Activated naive CD8-positive, alpha-beta T cell treated with anti-CD3 and anti-CD28 coated beads, Interleukin-2, amount 50 U/mL, for 24 hours (primary cell): ENCODE measurements around the gene FBXL2.
"Not testable (repeated sequence)": the region's sequence is repeated elsewhere in the genome, so short reads cannot be mapped to it uniquely, and the experiment has no call there.

Experiments
- ATAC-seq: fragments of 150-1000 bp; cut with Tn5 transposase; one replicate; pipeline ENCODE4 v1.10.0; 2021
- DNase-seq: peaks from one replicate; pipeline ENCODE4 v3.0.0; 2021
- H3K27ac Mint-ChIP-seq: one replicate; pipeline ENCODE4 v1.8.0; 2021; ENCODE audit warnings: mild to moderate bottlenecking, mixed read lengths
- H3K27me3 Mint-ChIP-seq: one replicate; pipeline ENCODE4 v1.8.0; 2021; ENCODE audit warnings: mixed read lengths
- H3K36me3 Mint-ChIP-seq: one replicate; pipeline ENCODE4 v1.8.0; 2021; ENCODE audit warnings: low read depth, mixed read lengths
- H3K4me1 Mint-ChIP-seq: one replicate; pipeline ENCODE4 v1.8.0; 2021; ENCODE audit warnings: mixed read lengths
- H3K4me3 Mint-ChIP-seq: one replicate; pipeline ENCODE4 v1.8.0; 2021; ENCODE audit warnings: mild to moderate bottlenecking, moderate library complexity, mixed read lengths
- H3K9me3 Mint-ChIP-seq: one replicate; pipeline ENCODE4 v1.8.0; 2021; ENCODE audit warnings: mixed read lengths

FBXL2 gene

DNA sequence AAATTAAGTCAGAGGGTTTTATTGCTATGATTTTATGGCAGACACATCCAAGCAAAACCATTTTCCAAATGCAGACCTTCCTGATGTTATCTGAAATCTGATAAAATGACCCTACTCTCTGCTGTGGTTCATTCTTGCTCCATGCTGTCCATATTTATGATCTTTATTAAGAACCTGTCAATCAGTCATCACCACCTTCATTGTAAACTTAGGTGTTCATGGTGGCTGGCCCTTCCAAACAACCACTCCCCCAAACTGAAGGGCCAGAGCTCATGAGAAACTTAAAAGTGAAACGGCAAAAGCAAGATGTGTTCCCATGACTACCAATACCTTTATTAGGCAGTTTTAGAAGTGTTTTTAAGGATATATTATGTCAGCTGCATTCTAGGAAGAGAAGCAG, 109.4 kb downstream of the FBXL2 start:
- H3K27ac Mint-ChIP-seq: no peak overlapping the region

DNA sequence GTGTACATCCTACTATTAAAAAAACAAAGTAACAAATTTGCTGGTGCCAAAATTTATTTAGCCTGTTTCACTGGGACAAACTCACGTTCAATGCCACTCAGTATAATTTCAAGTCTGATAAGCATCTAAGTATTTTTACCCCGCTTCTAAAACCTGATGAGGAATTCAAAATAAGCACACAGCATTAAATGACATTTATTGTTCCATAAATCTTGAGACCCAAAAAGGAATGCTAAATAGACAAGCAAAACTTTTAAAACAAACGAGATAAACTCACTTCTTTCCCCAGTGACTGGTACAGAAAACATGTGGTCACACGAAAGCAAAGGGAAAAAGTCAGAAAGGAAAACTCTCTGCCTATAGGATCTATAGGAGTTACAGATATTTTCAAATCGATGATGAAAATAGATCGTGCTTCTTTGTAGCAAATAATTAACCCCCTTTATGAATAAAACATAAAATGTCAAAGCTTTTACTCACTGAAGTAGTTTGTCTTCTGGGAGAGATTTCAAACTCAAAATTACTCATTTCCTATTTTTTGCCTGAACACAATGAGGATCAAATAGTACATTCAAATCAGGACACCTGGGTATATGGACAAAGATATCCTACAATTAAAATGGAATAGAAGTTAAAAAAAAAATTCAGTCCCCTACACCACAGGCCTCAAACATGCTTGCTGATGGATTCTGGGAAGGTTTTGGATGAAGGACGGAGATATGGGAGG, 111.3 kb downstream of the FBXL2 start:
- Mint-ChIP-seq H3K36me3 (peaks cover 51% of the 10 kb centered on the region), H3K27me3 (no peaks in the 10 kb centered on the region), H3K4me1 (peaks cover 17% of the 10 kb centered on the region), H3K27ac (peak overlapping the region; percentile 9), H3K9me3 (no peaks in the 10 kb centered on the region), H3K4me3 (no peak overlapping the region)
- ATAC-seq (no peak), DNase-seq (no peak)

More for the DNA sequence above, 109.4 kb downstream of the FBXL2 start:
- ATAC-seq (no peak), DNase-seq (no peak)
- Mint-ChIP-seq H3K36me3 (peaks cover 35% of the 10 kb centered on the region), H3K4me1 (peaks cover 17% of the 10 kb centered on the region), H3K4me3 (no peak overlapping the region), H3K9me3 (no peaks in the 10 kb centered on the region), H3K27me3 (no peaks in the 10 kb centered on the region)

DNA sequence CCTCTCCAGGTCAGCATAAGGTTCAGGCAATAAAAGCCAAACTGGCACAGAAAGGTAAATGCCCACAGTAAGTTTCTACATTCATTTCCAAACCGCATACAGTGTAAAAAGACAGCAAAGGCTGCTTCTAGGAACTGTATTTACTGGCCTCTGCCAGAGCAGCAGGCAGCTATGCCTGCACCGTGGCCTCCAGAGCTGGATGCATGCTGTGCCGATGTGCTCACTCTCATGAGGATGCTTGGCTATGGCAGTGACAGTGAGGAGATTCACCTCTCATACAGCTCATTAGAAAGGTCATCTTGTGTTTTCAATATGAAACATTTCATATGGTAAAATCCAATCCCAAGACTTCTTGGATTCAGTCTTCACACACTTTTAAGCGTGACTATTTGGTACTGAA, 112.7 kb downstream of the FBXL2 start:
- no peak for ATAC-seq
- Mint-ChIP-seq H3K4me1 (peaks cover 15% of the 10 kb centered on the region), H3K27me3 (no peaks in the 10 kb centered on the region), H3K4me3 (no peak overlapping the region), H3K9me3 (no peaks in the 10 kb centered on the region), H3K27ac (no peak overlapping the region), H3K36me3 (peaks cover 49% of the 10 kb centered on the region)
- no peak for DNase-seq

DNA sequence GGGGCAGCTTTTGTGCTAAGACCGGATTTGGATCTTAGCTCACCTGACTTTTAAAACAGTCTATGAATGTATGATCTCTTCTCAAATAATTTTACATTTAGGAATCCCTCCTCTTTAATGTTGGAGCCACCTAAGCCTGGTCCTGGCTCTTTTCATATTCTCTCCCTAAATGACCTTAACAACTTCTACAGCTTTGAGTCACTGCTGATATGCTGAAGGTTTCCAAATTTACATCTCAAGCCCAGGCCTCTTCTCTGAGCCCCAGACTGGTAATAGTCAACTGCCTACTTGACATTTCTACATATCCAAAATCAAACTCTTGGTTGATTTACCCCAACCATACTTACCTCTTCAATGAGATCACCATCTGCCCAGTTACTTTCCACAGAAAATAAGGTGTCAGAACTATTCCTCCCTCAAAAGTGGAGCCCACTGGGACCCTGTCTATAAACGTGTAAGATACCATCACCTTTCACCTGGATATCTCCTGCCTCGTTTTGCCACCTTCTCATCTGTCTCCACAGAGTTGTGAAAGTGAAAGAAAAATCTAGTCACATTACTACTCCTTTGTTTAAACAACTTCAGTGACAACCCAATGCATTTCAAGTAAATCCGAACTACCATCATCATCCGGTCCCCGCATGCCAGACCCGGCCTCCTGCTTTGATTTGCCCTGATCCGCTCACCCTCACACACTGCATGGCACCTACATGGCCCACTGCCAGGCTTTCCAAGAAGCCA, 114.2 kb downstream of the FBXL2 start:
- Mint-ChIP-seq H3K36me3 (peaks cover 54% of the 10 kb centered on the region), H3K9me3 (no peaks in the 10 kb centered on the region), H3K27ac (no peak overlapping the region), H3K4me1 (peaks cover 2% of the 10 kb centered on the region), H3K4me3 (no peak overlapping the region), H3K27me3 (no peaks in the 10 kb centered on the region)
- no peak for ATAC-seq
- DNase-seq: no peak

DNA sequence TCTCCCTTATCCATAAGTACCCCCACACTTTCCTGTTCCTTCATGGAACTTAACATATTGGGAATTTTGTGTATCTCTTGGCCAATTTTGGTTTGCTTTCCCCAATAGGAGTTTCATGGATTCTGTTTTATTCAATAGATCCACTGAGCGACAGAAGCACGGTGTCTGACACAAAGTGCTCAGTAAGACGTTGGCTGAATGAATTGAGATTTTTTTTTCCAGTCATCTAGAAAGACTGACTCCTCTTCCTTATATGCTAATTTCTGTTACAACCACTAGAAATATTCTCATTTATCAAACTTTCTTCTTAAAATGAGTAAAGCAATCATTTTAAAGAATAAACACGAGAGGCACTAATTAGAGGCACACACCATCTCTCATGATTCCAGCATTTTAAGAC, 114.9 kb downstream of the FBXL2 start:
- no peaks in the 10 kb centered on the region for H3K27me3 Mint-ChIP-seq
- DNase-seq (no peak), ATAC-seq (no peak)
- no peak overlapping the region for H3K4me3 Mint-ChIP-seq
- H3K27ac Mint-ChIP-seq: peak overlapping the region; percentile 38
- H3K4me1 Mint-ChIP-seq: no peaks in the 10 kb centered on the region
- no peaks in the 10 kb centered on the region for H3K9me3 Mint-ChIP-seq
- peaks cover 56% of the 10 kb centered on the region for H3K36me3 Mint-ChIP-seq

DNA sequence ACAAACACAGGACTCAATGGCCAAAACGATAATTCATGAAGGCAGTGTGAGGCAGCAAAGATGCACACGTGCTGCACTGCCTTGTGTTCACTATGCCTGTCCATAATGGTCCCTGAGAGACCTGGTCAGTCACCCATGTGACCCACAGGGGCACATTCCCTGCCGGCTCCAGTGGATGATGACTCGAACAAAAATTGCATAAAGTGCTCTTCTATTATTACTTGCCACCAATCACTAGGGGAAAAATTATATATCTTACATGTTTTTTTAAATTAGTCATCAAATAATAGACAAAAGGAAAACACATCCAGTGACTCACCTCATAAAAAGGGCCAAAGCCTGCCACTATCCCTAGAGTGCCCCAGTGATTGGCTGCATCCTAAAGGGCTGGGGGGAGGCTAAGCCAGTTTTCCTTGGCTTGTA, 115.5 kb downstream of the FBXL2 start:
- Mint-ChIP-seq H3K4me3 (no peak overlapping the region), H3K9me3 (no peaks in the 10 kb centered on the region), H3K27ac (peak overlapping the region; percentile 38), H3K36me3 (peaks cover 60% of the 10 kb centered on the region), H3K4me1 (no peaks in the 10 kb centered on the region), H3K27me3 (no peaks in the 10 kb centered on the region)
- ATAC-seq: no peak
- no peak for DNase-seq

DNA sequence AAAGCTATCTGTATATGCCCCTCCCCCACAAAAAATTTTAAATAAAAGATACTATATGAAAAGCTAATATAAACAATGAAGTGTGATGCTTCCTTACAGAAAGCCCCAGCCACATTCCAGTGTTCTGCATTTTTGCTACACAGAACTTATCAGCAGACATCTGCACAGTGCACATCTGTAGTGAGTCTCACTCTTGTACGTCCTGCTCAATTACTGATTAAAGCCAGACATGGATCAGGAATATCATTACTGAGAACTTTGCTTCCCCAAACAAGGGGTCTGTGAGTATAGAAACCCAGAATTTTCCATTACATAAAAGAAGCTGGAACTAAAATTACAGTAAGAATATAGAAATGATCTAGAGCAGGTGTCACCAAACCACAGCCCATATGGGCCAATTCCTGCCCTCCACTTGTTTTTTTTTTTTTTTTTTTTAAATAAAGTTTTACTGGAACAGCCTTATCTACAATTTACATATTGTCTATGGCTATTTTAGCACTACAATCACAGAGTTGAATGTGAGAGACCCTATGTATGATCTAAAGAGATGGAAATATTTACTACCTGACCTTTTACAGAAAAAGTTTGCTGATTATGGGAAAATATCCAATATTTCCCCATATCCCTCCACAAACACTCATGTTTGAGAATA, 117.3 kb downstream of the FBXL2 start:
- no peak for ATAC-seq
- no peaks in the 10 kb centered on the region for H3K9me3 Mint-ChIP-seq
- peaks cover 66% of the 10 kb centered on the region for H3K36me3 Mint-ChIP-seq
- no peaks in the 10 kb centered on the region for H3K27me3 Mint-ChIP-seq
- no peak for DNase-seq
- H3K27ac Mint-ChIP-seq: no peak overlapping the region
- H3K4me1 Mint-ChIP-seq: no peaks in the 10 kb centered on the region
- H3K4me3 Mint-ChIP-seq: no peak overlapping the region

DNA sequence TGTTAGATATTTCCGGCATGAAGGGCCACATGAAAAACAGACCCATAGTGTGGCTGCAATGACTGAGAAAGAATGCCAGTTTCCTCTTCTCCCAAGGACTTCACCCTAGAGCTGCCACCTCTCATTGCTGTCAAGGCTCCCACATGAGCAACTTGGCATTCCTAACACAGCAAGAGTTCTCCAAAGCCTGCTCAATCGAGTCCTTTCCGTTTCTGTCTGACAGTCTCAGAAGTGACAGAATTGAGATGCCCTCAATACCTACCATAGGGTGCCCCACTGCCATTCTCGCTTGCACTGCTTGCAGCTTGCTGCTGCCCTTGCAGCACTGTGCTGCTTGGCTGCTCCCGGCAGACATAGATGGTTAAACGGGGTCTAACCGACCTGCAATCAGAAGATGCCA, 118.7 kb downstream of the FBXL2 start:
- Mint-ChIP-seq H3K4me3 (no peak overlapping the region), H3K27me3 (no peaks in the 10 kb centered on the region), H3K36me3 (peaks cover 62% of the 10 kb centered on the region), H3K4me1 (no peaks in the 10 kb centered on the region), H3K27ac (no peak overlapping the region), H3K9me3 (no peaks in the 10 kb centered on the region)
- DNase-seq (no peak), ATAC-seq (no peak)

DNA sequence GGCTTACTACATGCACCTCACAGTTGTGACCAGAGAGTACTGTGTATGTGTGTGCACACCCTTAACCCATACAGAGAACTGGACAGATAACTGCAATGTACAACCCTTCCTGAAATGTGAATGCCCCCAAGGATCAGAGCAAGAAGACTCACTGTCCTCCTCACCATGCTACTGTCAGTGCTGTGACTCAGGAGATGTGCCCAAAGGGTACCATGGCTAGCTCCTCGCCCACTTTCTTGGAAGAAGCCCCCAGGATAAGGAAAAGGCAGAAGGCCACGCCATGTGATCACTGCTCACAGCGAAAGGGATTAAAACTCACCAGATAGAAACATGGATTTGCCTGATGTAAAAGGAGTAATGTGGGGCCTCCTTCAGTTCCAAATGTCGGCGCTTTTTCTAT, 121.2 kb downstream of the FBXL2 start:
- H3K36me3 Mint-ChIP-seq: peaks cover 51% of the 10 kb centered on the region
- no peak overlapping the region for H3K4me3 Mint-ChIP-seq
- H3K9me3 Mint-ChIP-seq: no peaks in the 10 kb centered on the region
- DNase-seq (no peak), ATAC-seq (no peak)
- H3K27me3 Mint-ChIP-seq: no peaks in the 10 kb centered on the region
- H3K27ac Mint-ChIP-seq: no peak overlapping the region
- H3K4me1 Mint-ChIP-seq: no peaks in the 10 kb centered on the region

DNA sequence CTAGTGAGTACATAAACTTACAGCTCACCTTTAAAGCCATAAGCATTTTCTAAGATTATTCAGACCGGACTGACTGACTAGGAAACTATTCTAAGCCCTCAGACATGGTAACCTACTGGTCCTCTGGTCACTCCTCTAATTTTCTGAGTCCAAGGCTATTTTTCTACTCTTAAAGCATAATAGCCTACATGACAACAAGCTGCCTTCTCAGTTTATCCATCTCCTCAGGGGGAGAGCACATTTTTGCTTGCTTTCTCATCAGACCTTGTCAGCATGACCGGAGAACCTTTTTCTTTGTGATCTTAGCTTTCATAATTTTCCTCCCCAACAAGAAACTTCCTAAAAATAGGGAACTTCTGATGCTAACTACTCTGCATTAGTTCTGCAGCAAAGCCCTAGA, 124.5 kb downstream of the FBXL2 start:
- Mint-ChIP-seq H3K4me3 (no peak overlapping the region), H3K36me3 (peaks cover 46% of the 10 kb centered on the region), H3K27me3 (no peaks in the 10 kb centered on the region), H3K27ac (no peak overlapping the region), H3K9me3 (no peaks in the 10 kb centered on the region), H3K4me1 (no peaks in the 10 kb centered on the region)
- no peak for DNase-seq
- no peak for ATAC-seq

DNA sequence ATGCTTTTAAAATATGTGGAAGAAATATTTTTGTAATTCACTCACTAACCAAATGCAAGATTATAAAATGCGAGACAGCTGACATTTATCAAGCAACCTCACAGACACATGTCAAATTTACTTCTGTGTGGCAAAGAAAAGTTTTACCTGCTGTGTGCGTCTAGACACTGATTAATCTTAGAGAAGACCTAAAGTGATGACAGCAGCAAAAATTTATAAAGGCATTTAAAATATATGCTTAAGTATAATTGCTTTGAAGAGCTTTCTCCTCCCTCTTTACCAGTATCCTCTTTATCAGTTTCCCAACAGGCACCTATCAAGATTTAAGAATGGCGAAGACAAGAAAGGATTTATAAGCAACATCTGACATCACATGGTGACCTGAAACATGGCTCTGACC, 125.7 kb downstream of the FBXL2 start:
- H3K9me3 Mint-ChIP-seq: no peaks in the 10 kb centered on the region
- no peak for ATAC-seq
- H3K4me1 Mint-ChIP-seq: no peaks in the 10 kb centered on the region
- no peak for DNase-seq
- no peak overlapping the region for H3K27ac Mint-ChIP-seq
- no peak overlapping the region for H3K4me3 Mint-ChIP-seq
- H3K36me3 Mint-ChIP-seq: peaks cover 47% of the 10 kb centered on the region
- H3K27me3 Mint-ChIP-seq: no peaks in the 10 kb centered on the region

DNA sequence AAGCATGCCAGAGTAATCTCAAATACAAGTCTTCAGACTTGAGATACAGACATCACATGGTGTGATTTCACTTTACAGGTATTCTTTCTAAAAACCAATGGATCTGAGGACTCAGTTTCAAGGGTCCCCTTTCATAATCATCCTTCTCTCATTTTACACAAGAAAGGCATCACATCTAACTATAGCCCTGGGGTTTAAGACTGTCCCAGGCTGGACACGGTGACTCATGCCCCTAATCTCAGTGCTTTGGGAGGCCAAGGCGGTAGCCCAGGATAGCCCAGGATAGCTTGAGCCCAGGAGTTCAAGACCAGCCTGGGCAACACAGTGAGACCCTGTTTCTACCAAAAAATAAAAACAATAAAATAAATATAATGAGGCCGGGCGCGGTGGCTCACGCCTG, 126.5 kb downstream of the FBXL2 start:
- H3K27ac Mint-ChIP-seq: no peak overlapping the region

DNA sequence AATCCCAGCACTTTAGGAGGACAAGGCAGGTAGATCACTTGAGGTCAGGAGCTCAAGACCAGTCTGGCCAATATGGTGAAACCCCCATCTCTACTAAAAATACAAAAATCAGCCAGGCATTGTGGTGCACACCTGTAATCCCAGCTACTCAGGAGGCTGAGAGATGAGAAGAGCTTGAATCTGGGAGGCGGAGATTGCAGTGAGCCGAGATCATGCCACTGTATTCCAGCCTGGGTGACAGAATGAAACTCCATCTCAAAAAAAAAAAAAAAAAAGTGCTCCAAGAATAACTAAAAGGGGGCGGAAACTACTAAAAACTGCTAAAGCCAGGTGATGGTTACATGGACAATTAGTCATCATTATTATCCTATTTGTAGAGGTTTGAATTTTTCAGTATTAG, 133.6 kb downstream of the FBXL2 start:
- H3K36me3 Mint-ChIP-seq: peaks cover 56% of the 10 kb centered on the region
- H3K9me3 Mint-ChIP-seq, DNase-seq, H3K27me3 Mint-ChIP-seq, H3K4me1 Mint-ChIP-seq, H3K4me3 Mint-ChIP-seq, ATAC-seq, H3K27ac Mint-ChIP-seq: not testable (repeated sequence)

More for the DNA sequence above, 126.5 kb downstream of the FBXL2 start:
- DNase-seq: no peak
- Mint-ChIP-seq H3K4me3 (no peak overlapping the region), H3K4me1 (no peaks in the 10 kb centered on the region), H3K9me3 (no peaks in the 10 kb centered on the region), H3K27me3 (no peaks in the 10 kb centered on the region), H3K36me3 (peaks cover 47% of the 10 kb centered on the region)
- no peak for ATAC-seq

DNA sequence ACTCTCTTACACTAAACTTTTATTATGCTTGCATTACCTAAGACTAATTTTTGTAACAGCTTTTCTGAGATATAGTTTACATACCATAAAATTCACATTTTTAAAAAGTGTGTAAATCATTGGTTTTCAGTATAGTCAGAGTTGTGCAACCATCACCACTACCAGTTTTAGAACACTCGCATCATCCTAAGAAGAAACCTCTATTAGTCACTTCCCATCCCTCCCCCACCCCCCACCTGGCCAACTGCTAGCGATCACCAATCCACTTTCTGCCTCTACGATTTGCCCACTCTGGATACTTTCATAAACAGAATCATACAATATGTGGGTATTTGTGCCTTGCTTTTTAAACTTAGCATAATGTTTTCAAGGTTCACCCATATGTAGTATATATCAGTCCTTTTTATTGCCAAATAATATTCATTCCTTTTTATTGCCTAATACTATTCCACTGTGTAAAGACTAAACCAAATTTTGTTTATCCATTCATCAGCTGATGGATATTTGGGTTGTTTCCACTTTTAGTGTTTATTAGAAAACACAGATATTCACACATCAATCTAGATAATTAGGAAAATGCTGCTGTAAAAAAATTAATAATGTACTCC, 139.9 kb downstream of the FBXL2 start:
- DNase-seq: peak; percentile 11
- ATAC-seq: peak; percentile 76
- Mint-ChIP-seq H3K9me3 (no peaks in the 10 kb centered on the region), H3K27me3 (no peaks in the 10 kb centered on the region), H3K36me3 (peaks cover 57% of the 10 kb centered on the region), H3K27ac (no peak overlapping the region), H3K4me3 (no peak overlapping the region), H3K4me1 (peaks cover 18% of the 10 kb centered on the region)

DNA sequence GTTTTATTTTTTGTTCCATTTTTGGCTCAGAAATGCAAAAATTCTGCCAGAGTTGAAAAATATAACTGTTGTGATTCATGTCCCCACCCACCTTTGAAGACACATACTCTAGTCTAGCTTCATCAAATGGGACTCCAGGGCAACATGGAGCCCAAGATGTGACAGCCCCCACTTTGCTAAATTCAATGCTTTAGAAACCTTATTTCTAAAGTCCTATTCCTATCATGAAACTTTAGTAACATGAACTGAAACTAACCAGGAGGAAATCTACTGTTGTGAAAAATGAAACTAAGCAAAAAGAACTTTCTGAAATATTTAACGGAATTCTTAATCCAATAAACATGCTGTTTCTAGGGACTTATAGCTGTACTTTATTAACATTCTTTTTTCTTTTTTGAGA, 142.7 kb downstream of the FBXL2 start:
- DNase-seq: no peak
- Mint-ChIP-seq H3K36me3 (peaks cover 59% of the 10 kb centered on the region), H3K27me3 (no peaks in the 10 kb centered on the region), H3K4me3 (no peak overlapping the region), H3K27ac (no peak overlapping the region), H3K9me3 (no peaks in the 10 kb centered on the region), H3K4me1 (peaks cover 18% of the 10 kb centered on the region)
- ATAC-seq: no peak
